GM23338 (cell line): ENCODE data around the gene COA7. TPM values are rescaled to one million over a fixed set of nuclear protein-coding genes. Genes with fewer than 3 reads are reported as not detected.
"Not testable (repeated sequence)": the region's sequence is repeated elsewhere in the genome, so short reads cannot be mapped to it uniquely, and the experiment has no call there.

Experiments used
- ATAC-seq: fragments of 200-7000 bp; cut with Tn5 transposase; 3 replicates; pipeline ENCODE4 v1.9.1; 2020
- DNase-seq: peaks from one replicate; pipeline ENCODE4 v3.0.0-alpha.2; 2015; ENCODE audit warnings: low spot score
- H2AFZ ChIP-seq: fragments of 200-600 bp; sonication (generic); 2 replicates; pipeline ENCODE4 v1.8.0; 2016; ENCODE audit warnings: antibody characterized with exemption, mild to moderate bottlenecking, moderate library complexity
- H3F3A ChIP-seq: fragments of 200-600 bp; sonication (generic); replicated peaks from 2 replicates; pipeline ENCODE4 v1.8.0; 2017; ENCODE audit warnings: antibody characterized with exemption, mixed run types, low read depth
- H3K27ac ChIP-seq: fragments of 200-600 bp; sonication (generic); 2 replicates; pipeline ENCODE4 v1.6.1; 2016; ENCODE audit warnings: low read depth
- H3K27me3 ChIP-seq: fragments of 200-600 bp; sonication (generic); 2 replicates; pipeline ENCODE4 v1.8.0; 2016; ENCODE audit warnings: mild to moderate bottlenecking, mixed run types, moderate library complexity; ENCODE audit not compliant: insufficient read depth
- H3K36me3 ChIP-seq: fragments of 200-600 bp; sonication (generic); 2 replicates; pipeline ENCODE4 v1.8.0; 2016; ENCODE audit warnings: mild to moderate bottlenecking; ENCODE audit not compliant: insufficient read depth
- H3K4me1 ChIP-seq: fragments of 200-600 bp; sonication (generic); 2 replicates; pipeline ENCODE4 v1.8.0; 2016; ENCODE audit warnings: mild to moderate bottlenecking, moderate library complexity; ENCODE audit not compliant: insufficient read depth
- H3K4me2 ChIP-seq: fragments of 200-600 bp; sonication (generic); 2 replicates; pipeline ENCODE4 v1.7.1; 2017; ENCODE audit warnings: mixed run types
- H3K4me3 ChIP-seq: fragments of 200-600 bp; sonication (generic); 2 replicates; pipeline ENCODE4 v1.6.1; 2016; ENCODE audit warnings: mixed run types
- H3K79me2 ChIP-seq: fragments of 200-600 bp; sonication (generic); replicated peaks from 2 replicates; pipeline ENCODE4 v1.8.0; 2017; ENCODE audit warnings: mild to moderate bottlenecking; ENCODE audit not compliant: insufficient read depth
- H3K9me2 ChIP-seq: fragments of 200-600 bp; sonication (generic); 2 replicates; pipeline ENCODE4 v1.8.0; 2017; ENCODE audit not compliant: insufficient read depth
- H4K20me1 ChIP-seq: fragments of 200-600 bp; sonication (generic); replicated peaks from 2 replicates; pipeline ENCODE4 v1.8.0; 2017; ENCODE audit warnings: mild to moderate bottlenecking; ENCODE audit not compliant: insufficient read depth
- H3K27ac Mint-ChIP-seq: 2 replicates; pipeline ENCODE4 v1.8.0; 2020; ENCODE audit warnings: inconsistent platforms, mild to moderate bottlenecking, moderate library complexity, mixed read lengths
- H3K27me3 Mint-ChIP-seq: 3 replicates; pipeline ENCODE4 v1.8.0; 2022; ENCODE audit warnings: low read depth, mild to moderate bottlenecking, moderate library complexity, mixed read lengths, inconsistent platforms; ENCODE audit not compliant: insufficient read depth, poor library complexity
- H3K36me3 Mint-ChIP-seq: 3 replicates; pipeline ENCODE4 v1.8.0; 2021; ENCODE audit warnings: low read depth, mild to moderate bottlenecking, inconsistent platforms, moderate library complexity, mixed read lengths
- H3K4me1 Mint-ChIP-seq: 3 replicates; pipeline ENCODE4 v1.8.0; 2020; ENCODE audit warnings: mild to moderate bottlenecking, inconsistent platforms, mixed read lengths
- H3K4me3 Mint-ChIP-seq: 3 replicates; pipeline ENCODE4 v1.8.0; 2021; ENCODE audit warnings: moderate library complexity, mild to moderate bottlenecking, inconsistent platforms, mixed read lengths
- H3K9me3 Mint-ChIP-seq: 3 replicates; pipeline ENCODE4 v1.8.0; 2020; ENCODE audit warnings: moderate library complexity, mild to moderate bottlenecking, inconsistent platforms, mixed read lengths
- CREB1 ChIP-seq: fragments of 250-450 bp; sonication (Bioruptor Pico); IDR thresholded peaks from 2 replicates; pipeline ENCODE4 v1.5.0; 2020; ENCODE audit warnings: low read depth, mild to moderate bottlenecking, moderate library complexity
- EZH2 ChIP-seq: fragments of 200-600 bp; sonication (generic); IDR thresholded peaks from one replicate; pipeline ENCODE4 v1.8.0; 2017; ENCODE audit warnings: antibody characterized with exemption, mild to moderate bottlenecking, low read depth; ENCODE audit not compliant: unreplicated experiment
- EZH2phosphoT487 ChIP-seq: fragments of 200-600 bp; sonication (generic); IDR thresholded peaks from one replicate; pipeline ENCODE4 v1.8.1; 2018; ENCODE audit warnings: antibody characterized with exemption; ENCODE audit not compliant: unreplicated experiment
- NANOG ChIP-seq: IDR thresholded peaks from 2 replicates; pipeline ENCODE4 v1.6.1; 2016; ENCODE audit warnings: antibody characterized with exemption, borderline replicate concordance
- STAT1 ChIP-seq: IDR thresholded peaks from one replicate; pipeline ENCODE4 v1.6.1; 2016; ENCODE audit warnings: antibody characterized with exemption; ENCODE audit not compliant: unreplicated experiment
- ZNF114 ChIP-seq: fragments of 250-450 bp; sonication (Bioruptor Pico); IDR thresholded peaks from 2 replicates; pipeline ENCODE4 v1.5.0; 2020; ENCODE audit warnings: mild to moderate bottlenecking, moderate library complexity
- polyA plus RNA-seq: library from polyadenylated mRNA; unstranded; fragments of >200 nt; fragmentation: Nextera tagmentation; extraction: Ambion mirVana; gene quantifications from 2 replicates; pipeline ENCODE4 v1.2.1, GENCODE V29; 2016
- total RNA-seq: library from RNA; depleted of rRNA; stranded (reverse); fragments of >200 nt; shearing (Covaris generic); gene quantifications from 2 replicates; pipeline ENCODE4 v1.2.3, GENCODE V29; 2014
- TF ChIP-seq, protein P1 (sequence below): fragments of 250-450 bp; sonication (Bioruptor Pico); IDR thresholded peaks from 2 replicates; pipeline ENCODE4 v1.5.0; 2020; ENCODE audit warnings: mild to moderate bottlenecking, moderate library complexity

The COA7 gene
- total and polyA plus RNA-seq, 2 experiments from 2014 or later = 19.7 to 27.5 TPM

DNA sequence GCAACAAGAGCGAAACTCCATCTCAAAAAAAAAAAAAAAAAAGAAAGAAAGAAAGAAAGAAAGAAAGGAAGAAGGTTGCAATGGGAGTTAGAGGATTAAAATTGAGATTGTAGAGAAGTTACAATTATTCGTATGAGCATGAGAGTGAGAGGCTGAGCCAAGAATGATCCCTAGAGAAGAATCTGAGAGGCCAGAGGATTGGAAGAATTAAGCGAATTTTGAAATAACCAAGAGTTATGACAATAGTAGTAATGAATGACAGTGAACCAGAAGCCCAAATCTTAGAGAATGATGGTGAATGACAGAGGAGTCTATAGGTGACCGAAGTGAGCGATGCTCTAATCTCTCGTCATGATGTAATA lies 27.7 kb upstream of the COA7 start:
- Histone ChIP-seq H3K9me2 (no peaks in the 10 kb centered on the region), H2AFZ (peak overlapping the region; percentile 97), H4K20me1 (peaks cover 10% of the 10 kb centered on the region), H3K27ac (no peak overlapping the region), H3K4me1 (peaks cover 8% of the 10 kb centered on the region), H3K4me3 (peak overlapping the region; percentile 91), H3K36me3 (no peaks in the 10 kb centered on the region), H3K79me2 (peaks cover 43% of the 10 kb centered on the region), H3K27me3 (no peaks in the 10 kb centered on the region), H3F3A (peaks cover 5% of the 10 kb centered on the region), H3K4me2 (peak overlapping the region; percentile 98)
- Mint-ChIP-seq H3K27me3 (peaks cover 3% of the 10 kb centered on the region), H3K4me3 (peak overlapping the region; percentile 54), H3K36me3 (no peaks in the 10 kb centered on the region), H3K27ac (no peak overlapping the region), H3K9me3 (no peaks in the 10 kb centered on the region), H3K4me1 (peaks cover 18% of the 10 kb centered on the region)
- no peak for ATAC-seq
- DNase-seq = no peak
- TF ChIP-seq, protein P1, sequence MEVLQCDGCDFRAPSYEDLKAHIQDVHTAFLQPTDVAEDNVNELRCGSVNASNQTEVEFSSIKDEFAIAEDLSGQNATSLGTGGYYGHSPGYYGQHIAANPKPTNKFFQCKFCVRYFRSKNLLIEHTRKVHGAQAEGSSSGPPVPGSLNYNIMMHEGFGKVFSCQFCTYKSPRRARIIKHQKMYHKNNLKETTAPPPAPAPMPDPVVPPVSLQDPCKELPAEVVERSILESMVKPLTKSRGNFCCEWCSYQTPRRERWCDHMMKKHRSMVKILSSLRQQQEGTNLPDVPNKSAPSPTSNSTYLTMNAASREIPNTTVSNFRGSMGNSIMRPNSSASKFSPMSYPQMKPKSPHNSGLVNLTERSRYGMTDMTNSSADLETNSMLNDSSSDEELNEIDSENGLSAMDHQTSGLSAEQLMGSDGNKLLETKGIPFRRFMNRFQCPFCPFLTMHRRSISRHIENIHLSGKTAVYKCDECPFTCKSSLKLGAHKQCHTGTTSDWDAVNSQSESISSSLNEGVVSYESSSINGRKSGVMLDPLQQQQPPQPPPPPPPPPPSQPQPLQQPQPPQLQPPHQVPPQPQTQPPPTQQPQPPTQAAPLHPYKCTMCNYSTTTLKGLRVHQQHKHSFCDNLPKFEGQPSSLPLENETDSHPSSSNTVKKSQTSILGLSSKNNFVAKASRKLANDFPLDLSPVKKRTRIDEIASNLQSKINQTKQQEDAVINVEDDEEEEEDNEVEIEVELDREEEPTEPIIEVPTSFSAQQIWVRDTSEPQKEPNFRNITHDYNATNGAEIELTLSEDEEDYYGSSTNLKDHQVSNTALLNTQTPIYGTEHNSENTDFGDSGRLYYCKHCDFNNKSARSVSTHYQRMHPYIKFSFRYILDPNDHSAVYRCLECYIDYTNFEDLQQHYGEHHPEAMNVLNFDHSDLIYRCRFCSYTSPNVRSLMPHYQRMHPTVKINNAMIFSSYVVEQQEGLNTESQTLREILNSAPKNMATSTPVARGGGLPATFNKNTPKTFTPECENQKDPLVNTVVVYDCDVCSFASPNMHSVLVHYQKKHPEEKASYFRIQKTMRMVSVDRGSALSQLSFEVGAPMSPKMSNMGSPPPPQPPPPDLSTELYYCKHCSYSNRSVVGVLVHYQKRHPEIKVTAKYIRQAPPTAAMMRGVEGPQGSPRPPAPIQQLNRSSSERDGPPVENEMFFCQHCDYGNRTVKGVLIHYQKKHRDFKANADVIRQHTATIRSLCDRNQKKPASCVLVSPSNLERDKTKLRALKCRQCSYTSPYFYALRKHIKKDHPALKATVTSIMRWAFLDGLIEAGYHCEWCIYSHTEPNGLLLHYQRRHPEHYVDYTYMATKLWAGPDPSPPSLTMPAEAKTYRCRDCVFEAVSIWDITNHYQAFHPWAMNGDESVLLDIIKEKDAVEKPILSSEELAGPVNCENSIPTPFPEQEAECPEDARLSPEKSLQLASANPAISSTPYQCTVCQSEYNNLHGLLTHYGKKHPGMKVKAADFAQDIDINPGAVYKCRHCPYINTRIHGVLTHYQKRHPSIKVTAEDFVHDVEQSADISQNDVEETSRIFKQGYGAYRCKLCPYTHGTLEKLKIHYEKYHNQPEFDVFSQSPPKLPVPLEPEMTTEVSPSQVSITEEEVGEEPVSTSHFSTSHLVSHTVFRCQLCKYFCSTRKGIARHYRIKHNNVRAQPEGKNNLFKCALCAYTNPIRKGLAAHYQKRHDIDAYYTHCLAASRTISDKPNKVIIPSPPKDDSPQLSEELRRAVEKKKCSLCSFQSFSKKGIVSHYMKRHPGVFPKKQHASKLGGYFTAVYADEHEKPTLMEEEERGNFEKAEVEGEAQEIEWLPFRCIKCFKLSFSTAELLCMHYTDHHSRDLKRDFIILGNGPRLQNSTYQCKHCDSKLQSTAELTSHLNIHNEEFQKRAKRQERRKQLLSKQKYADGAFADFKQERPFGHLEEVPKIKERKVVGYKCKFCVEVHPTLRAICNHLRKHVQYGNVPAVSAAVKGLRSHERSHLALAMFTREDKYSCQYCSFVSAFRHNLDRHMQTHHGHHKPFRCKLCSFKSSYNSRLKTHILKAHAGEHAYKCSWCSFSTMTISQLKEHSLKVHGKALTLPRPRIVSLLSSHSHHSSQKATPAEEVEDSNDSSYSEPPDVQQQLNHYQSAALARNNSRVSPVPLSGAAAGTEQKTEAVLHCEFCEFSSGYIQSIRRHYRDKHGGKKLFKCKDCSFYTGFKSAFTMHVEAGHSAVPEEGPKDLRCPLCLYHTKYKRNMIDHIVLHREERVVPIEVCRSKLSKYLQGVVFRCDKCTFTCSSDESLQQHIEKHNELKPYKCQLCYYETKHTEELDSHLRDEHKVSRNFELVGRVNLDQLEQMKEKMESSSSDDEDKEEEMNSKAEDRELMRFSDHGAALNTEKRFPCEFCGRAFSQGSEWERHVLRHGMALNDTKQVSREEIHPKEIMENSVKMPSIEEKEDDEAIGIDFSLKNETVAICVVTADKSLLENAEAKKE (CRISPR knock-in tag) = no peak
- TF ChIP-seq STAT1 (no peak), EZH2 (no peak), ZNF114 (CRISPR knock-in tag) (no peak), EZH2phosphoT487 (no peak), NANOG (no peak), CREB1 (no peak)

DNA sequence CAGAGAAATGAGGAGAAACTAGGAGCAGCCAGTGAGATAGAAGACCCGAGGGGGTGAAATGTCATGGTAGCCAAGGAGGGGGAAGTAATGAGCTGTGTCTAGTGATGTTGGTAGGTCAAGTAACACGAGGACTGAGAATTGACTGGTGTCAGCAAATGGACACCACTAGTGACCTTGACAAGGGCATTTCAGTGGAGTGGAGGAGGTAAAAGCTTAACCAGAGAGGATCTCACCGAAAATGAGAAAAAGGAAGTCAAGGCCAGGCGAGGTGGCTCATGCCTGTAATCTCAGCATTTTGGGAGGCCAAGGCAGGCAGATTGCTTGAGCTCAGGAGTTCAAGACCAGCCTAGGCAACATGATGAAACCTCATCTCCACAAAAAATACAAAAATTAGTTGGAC lies 25.1 kb upstream of the COA7 start:
- Mint-ChIP-seq H3K27me3 (peaks cover 3% of the 10 kb centered on the region), H3K27ac (no peak overlapping the region), H3K4me3 (no peak overlapping the region), H3K9me3 (no peaks in the 10 kb centered on the region), H3K4me1 (peaks cover 18% of the 10 kb centered on the region), H3K36me3 (no peaks in the 10 kb centered on the region)
- ATAC-seq = no peak
- Histone ChIP-seq H3K4me3 (no peak overlapping the region), H2AFZ (no peak overlapping the region), H3K9me2 (no peaks in the 10 kb centered on the region), H3K36me3 (no peaks in the 10 kb centered on the region), H3F3A (peaks cover 5% of the 10 kb centered on the region), H3K4me1 (peaks cover 8% of the 10 kb centered on the region), H3K27me3 (no peaks in the 10 kb centered on the region), H3K27ac (no peak overlapping the region), H3K79me2 (peaks cover 17% of the 10 kb centered on the region), H3K4me2 (no peak overlapping the region), H4K20me1 (peaks cover 10% of the 10 kb centered on the region)
- TF ChIP-seq NANOG (no peak), CREB1 (no peak)
- DNase-seq = no peak

DNA sequence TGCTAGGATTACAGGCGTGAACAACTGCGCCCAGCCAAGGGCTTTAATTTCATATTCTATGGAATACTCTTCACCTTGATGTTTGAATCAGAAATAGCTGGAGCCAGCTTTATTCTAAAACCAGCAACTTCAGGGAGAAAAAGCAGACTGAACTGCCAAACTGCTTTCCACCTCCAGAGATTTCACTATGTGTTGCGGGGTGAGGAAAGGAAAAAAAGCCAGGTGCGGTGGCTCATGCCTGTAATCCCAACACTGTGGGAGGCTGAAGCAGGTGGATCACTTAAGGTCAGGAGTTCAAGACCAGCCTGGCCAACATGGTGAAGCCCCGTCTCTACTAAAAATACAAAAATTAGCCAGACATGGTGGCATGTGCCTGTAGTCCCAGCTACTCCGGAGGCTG lies 17.1 kb upstream of the COA7 start:
- DNase-seq, H2AFZ ChIP-seq, H3K9me3 Mint-ChIP-seq: not testable (repeated sequence)

More for the DNA sequence above, 17.1 kb upstream of the COA7 start:
- not testable (repeated sequence) for H3K36me3 ChIP-seq, H3K36me3 Mint-ChIP-seq, H3K4me1 ChIP-seq, H3K27ac ChIP-seq, H3K9me2 ChIP-seq, H4K20me1 ChIP-seq, H3K4me3 ChIP-seq, H3K27me3 Mint-ChIP-seq, H3K79me2 ChIP-seq, H3K4me1 Mint-ChIP-seq, H3F3A ChIP-seq, H3K4me3 Mint-ChIP-seq, H3K27ac Mint-ChIP-seq, ATAC-seq, H3K27me3 ChIP-seq, H3K4me2 ChIP-seq
